Measurements from ENCODE around the gene ADAMTS15. TPM values are rescaled to one million over a fixed set of nuclear protein-coding genes. Genes with fewer than 3 reads are reported as not detected.

The ADAMTS15 gene
- total RNA-seq, 3 donors from 2014 or later (not counting 1 experiment from before 2014, with no cell fraction given): 0.20 TPM; not detected in 2

DNA sequence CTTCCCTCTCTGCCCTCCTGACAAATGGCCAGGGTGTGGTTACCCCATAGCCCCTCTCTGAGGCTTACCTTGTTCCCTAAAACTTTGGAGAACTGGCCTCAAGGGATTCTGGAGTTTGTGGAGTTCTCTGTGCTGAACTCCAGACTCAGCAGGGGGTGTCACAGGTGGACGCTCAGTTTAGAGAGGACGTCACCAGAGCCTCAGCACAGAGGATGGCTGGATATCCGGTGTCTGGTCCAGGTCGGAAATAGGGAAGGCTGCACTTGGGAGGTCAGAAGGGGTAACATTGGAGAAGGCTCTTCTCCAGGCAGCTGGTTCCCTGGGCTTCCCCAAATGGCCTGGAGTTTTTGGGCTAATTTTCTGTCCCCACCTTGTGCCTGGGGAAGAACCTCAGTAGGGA lies 64.2 kb downstream of the ADAMTS15 start:
- ATAC-seq: no peak
- 92% methylated on average over 4 of the region's 4 CpGs for WGBS (ENCODE audit: insufficient coverage)
- peaks cover 0 to 2% of the 10 kb centered on the region in 2 donors for H3K9me3 Mint-ChIP-seq
- no peaks in the 10 kb centered on the region for H3K36me3 ChIP-seq (ENCODE audit: control insufficient read depth, insufficient read depth, low read length)
- no peaks in the 10 kb centered on the region for H3K9me3 ChIP-seq (ENCODE audit: control insufficient read depth, insufficient read depth, low read length)
- no peak overlapping the region for H3K4me3 Mint-ChIP-seq
- TF ChIP-seq, protein P1, sequence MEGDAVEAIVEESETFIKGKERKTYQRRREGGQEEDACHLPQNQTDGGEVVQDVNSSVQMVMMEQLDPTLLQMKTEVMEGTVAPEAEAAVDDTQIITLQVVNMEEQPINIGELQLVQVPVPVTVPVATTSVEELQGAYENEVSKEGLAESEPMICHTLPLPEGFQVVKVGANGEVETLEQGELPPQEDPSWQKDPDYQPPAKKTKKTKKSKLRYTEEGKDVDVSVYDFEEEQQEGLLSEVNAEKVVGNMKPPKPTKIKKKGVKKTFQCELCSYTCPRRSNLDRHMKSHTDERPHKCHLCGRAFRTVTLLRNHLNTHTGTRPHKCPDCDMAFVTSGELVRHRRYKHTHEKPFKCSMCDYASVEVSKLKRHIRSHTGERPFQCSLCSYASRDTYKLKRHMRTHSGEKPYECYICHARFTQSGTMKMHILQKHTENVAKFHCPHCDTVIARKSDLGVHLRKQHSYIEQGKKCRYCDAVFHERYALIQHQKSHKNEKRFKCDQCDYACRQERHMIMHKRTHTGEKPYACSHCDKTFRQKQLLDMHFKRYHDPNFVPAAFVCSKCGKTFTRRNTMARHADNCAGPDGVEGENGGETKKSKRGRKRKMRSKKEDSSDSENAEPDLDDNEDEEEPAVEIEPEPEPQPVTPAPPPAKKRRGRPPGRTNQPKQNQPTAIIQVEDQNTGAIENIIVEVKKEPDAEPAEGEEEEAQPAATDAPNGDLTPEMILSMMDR (IDR thresholded peaks at IDR 0.05): no peak
- H3K27me3 ChIP-seq (ENCODE audit: control insufficient read depth, insufficient read depth, low read length): no peaks in the 10 kb centered on the region
- intact Hi-C loops (cut with micrococcal nuclease): no loop called here
- DNase-seq: no peak
- no peaks in the 10 kb centered on the region for H3K4me1 Mint-ChIP-seq
- no peak overlapping the region for H3K27ac Mint-ChIP-seq
- H3K27ac ChIP-seq (ENCODE audit: low read length): no peak overlapping the region
- peaks cover 2 to 6% of the 10 kb centered on the region in 2 donors for H3K27me3 Mint-ChIP-seq (ENCODE audit: low read depth in 2 of 2)
- no peaks in the 10 kb centered on the region for H3K4me1 ChIP-seq (ENCODE audit: control insufficient read depth, insufficient read depth, low read length)
- H3K36me3 Mint-ChIP-seq: no peaks in the 10 kb centered on the region
- no peak overlapping the region for H3K4me3 ChIP-seq (ENCODE audit: low read length)

DNA sequence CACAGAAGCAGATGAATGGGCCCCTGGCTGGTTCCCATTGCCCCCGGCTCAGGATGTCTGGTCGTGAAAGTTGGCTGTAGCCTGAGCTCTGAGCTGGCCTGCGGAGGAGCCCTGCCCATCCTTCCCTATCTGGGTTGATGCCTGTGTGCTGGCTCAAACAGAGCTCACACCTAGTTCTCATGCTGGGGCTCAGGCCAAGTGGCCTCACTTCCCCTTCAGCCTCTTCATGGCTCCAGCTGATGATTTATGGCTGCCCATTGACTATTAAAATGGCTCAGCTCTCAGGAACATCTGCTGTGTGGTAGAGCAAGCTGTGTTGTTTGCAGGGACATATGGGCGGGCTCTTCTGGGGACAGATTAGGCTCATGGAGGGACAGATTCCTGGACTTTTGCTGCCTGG lies 64.7 kb downstream of the ADAMTS15 start:
- no peaks in the 10 kb centered on the region for H3K36me3 Mint-ChIP-seq
- H3K4me3 Mint-ChIP-seq: no peak overlapping the region
- no peaks in the 10 kb centered on the region for H3K36me3 ChIP-seq (ENCODE audit: control insufficient read depth, insufficient read depth, low read length)
- no peaks in the 10 kb centered on the region for H3K9me3 Mint-ChIP-seq
- H3K27me3 ChIP-seq (ENCODE audit: control insufficient read depth, insufficient read depth, low read length): no peaks in the 10 kb centered on the region
- H3K27me3 Mint-ChIP-seq (ENCODE audit: low read depth in 2 of 2): peaks cover 2 to 6% of the 10 kb centered on the region in 2 donors
- H3K4me1 Mint-ChIP-seq: no peaks in the 10 kb centered on the region
- WGBS (ENCODE audit: insufficient coverage): 10% methylated on average over 4 of the region's 4 CpGs
- no peaks in the 10 kb centered on the region for H3K9me3 ChIP-seq (ENCODE audit: control insufficient read depth, insufficient read depth, low read length)
- no peak overlapping the region for H3K27ac Mint-ChIP-seq
- ATAC-seq: no peak
- no peak overlapping the region for H3K4me3 ChIP-seq (ENCODE audit: low read length)
- no peak overlapping the region for H3K27ac ChIP-seq (ENCODE audit: low read length)
- intact Hi-C loops (cut with micrococcal nuclease): no loop called here
- H3K4me1 ChIP-seq (ENCODE audit: control insufficient read depth, insufficient read depth, low read length): no peaks in the 10 kb centered on the region
- TF ChIP-seq, protein P1 (IDR thresholded peaks at IDR 0.05): no peak
- no peak for DNase-seq

DNA sequence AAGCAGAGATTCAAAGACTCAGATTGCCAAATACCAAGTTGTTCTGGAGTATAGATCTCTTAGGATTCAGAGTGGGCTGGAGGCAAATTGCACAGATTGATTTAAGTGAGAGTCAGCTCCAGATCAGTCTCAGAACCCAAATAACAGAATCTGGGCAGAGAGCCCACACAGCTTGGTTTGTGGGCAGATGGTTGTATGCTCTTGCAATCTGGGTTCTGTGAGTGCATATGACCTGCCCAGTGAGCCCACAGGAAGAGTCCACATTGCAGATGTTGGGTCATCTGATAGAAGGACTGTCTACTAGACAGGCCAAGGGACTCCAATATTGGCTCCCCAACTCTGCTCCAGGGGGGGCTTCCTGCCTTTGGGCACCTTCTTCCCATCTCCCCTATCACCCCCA lies 65.9 kb downstream of the ADAMTS15 start:
- no peaks in the 10 kb centered on the region for H3K36me3 Mint-ChIP-seq
- Histone ChIP-seq H3K27ac (ENCODE audit: low read length) (no peak overlapping the region), H3K4me1 (ENCODE audit: control insufficient read depth, insufficient read depth, low read length) (no peaks in the 10 kb centered on the region), H3K4me3 (ENCODE audit: low read length) (no peak overlapping the region), H3K27me3 (ENCODE audit: control insufficient read depth, insufficient read depth, low read length) (no peaks in the 10 kb centered on the region), H3K36me3 (ENCODE audit: control insufficient read depth, insufficient read depth, low read length) (no peaks in the 10 kb centered on the region), H3K9me3 (ENCODE audit: control insufficient read depth, insufficient read depth, low read length) (no peaks in the 10 kb centered on the region)
- no peak overlapping the region for H3K27ac Mint-ChIP-seq
- intact Hi-C loops (cut with micrococcal nuclease): no loop called here
- H3K9me3 Mint-ChIP-seq: no peaks in the 10 kb centered on the region
- peaks cover 2 to 6% of the 10 kb centered on the region in 2 donors for H3K27me3 Mint-ChIP-seq (ENCODE audit: low read depth in 2 of 2)
- no peak for DNase-seq
- no peaks in the 10 kb centered on the region for H3K4me1 Mint-ChIP-seq
- TF ChIP-seq, protein P1 (IDR thresholded peaks at IDR 0.05): no peak
- ATAC-seq: no peak
- H3K4me3 Mint-ChIP-seq: no peak overlapping the region

DNA sequence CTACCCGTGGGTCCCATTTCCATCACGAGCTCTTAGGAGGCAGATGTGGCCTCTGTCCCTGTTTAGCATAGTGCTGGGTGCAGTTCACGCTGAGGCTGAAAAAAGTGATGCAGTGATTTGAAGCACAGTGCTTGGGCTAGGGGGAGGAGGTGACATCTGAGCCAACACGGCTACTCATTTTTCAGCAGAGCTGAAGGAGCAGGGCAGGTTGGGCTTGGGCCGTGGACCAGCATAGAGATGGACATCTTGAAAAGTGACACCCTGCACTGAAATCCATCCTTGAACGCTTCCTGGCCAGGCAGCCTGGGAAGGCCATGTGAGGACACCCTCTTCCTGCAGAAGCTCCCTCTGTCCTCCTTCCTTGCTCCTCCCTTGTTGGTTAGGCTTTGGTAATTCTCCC lies 66.4 kb downstream of the ADAMTS15 start:
- H3K9me3 Mint-ChIP-seq: no peaks in the 10 kb centered on the region
- H3K4me3 Mint-ChIP-seq: no peak overlapping the region
- no peak overlapping the region for H3K27ac Mint-ChIP-seq
- peaks cover 2 to 6% of the 10 kb centered on the region in 2 donors for H3K27me3 Mint-ChIP-seq (ENCODE audit: low read depth in 2 of 2)
- DNase-seq (no peak), ATAC-seq (no peak)
- no peaks in the 10 kb centered on the region for H3K36me3 ChIP-seq (ENCODE audit: control insufficient read depth, insufficient read depth, low read length)
- 87% methylated on average over 6 of the region's 6 CpGs for WGBS (ENCODE audit: insufficient coverage)
- TF ChIP-seq, protein P1 (IDR thresholded peaks at IDR 0.05): no peak
- H3K36me3 Mint-ChIP-seq: no peaks in the 10 kb centered on the region
- intact Hi-C loops (cut with micrococcal nuclease): no loop called here
- no peaks in the 10 kb centered on the region for H3K27me3 ChIP-seq (ENCODE audit: control insufficient read depth, insufficient read depth, low read length)
- H3K4me1 Mint-ChIP-seq: no peaks in the 10 kb centered on the region
- H3K4me1 ChIP-seq (ENCODE audit: control insufficient read depth, insufficient read depth, low read length): no peaks in the 10 kb centered on the region
- no peak overlapping the region for H3K4me3 ChIP-seq (ENCODE audit: low read length)
- no peaks in the 10 kb centered on the region for H3K9me3 ChIP-seq (ENCODE audit: control insufficient read depth, insufficient read depth, low read length)
- no peak overlapping the region for H3K27ac ChIP-seq (ENCODE audit: low read length)

Measured in natural killer cell (primary cell).